HCT116 (cell line): ENCODE data around the gene PNMA6A. TPM values are rescaled to one million over a fixed set of nuclear protein-coding genes. Genes with fewer than 3 reads are reported as not detected.

ENCODE experiments used
- ATAC-seq: fragments of 200-7000 bp; cut with Tn5 transposase; 2 replicates; pipeline ENCODE4 v1.9.1; 2020; ENCODE audit warnings: mild to moderate bottlenecking, moderate library complexity
- BruUV-seq: library from RNA; stranded (reverse); fragments of 400-500 nt; replicated peaks from 2 replicates; lab custom pipeline; 2021; lab: Mats Ljungman, UMichigan
- CTCF ChIA-PET: fragments of 300-600 bp; sonication (Branson Sonifier 250); formaldehyde crosslinking; loops from one replicate; lab custom pipeline; 2021; ENCODE audit warnings: antibody characterized with exemption; lab: Charles Lee
- POLR2A ChIA-PET: fragments of 300-600, 350-600 bp; sonication (Branson Sonifier 250); formaldehyde crosslinking; loops from one replicate; lab custom pipeline; 2021; ENCODE audit warnings: antibody characterized with exemption; lab: Charles Lee
- RAD21 ChIA-PET, 2 experiments: fragments of 300-600 bp; sonication (Branson Sonifier 250); formaldehyde crosslinking; loops; one replicate each; lab custom pipeline; 2023; ENCODE audit warnings: low total read pairs in 2 of 2; ENCODE audit not compliant: uncharacterized antibody in 2 of 2, unreplicated experiment in 2 of 2, low non-redundant PET in 1 of 2; lab: Charles Lee
- DNase-seq: peaks from one replicate; pipeline ENCODE4 v3.0.0-alpha.2; 2010; ENCODE audit warnings: low read depth, low spot score
- H2AFZ ChIP-seq: fragments of 200-600 bp; shearing (Covaris generic), sonication (generic); 2 replicates; pipeline ENCODE4 v1.6.1; 2017; ENCODE audit warnings: low read depth, mixed run types, mixed read lengths, antibody characterized with exemption, low read length; ENCODE audit not compliant: poor library complexity, severe bottlenecking
- H3K27ac ChIP-seq: 2 replicates; pipeline ENCODE4 v1.5.1; 2012; ENCODE audit warnings: low read depth, low read length
- H3K27me3 ChIP-seq: fragments of 200-600 bp; sonication (generic); 2 replicates; pipeline ENCODE4 v1.6.1; 2016; ENCODE audit warnings: mixed run types, low read length, mixed read lengths; ENCODE audit not compliant: insufficient read depth
- H3K36me3 ChIP-seq, 2 experiments: fragments of 200-500 bp in 1 of 2; fragments of 200-600 bp in 1 of 2; sonication (Bioruptor generic) in 1 of 2; sonication (generic) in 1 of 2; 2 replicates each; pipeline versions ENCODE4 v1.5.1 to v1.6.1; 2014 to 2016; ENCODE audit warnings: low read length in 2 of 2, inconsistent platforms in 1 of 2, mixed read lengths in 1 of 2, mixed run types in 1 of 2; ENCODE audit not compliant: insufficient read depth in 2 of 2, control insufficient read depth in 1 of 2
- H3K4me1 ChIP-seq, 2 experiments: fragments of 200-600 bp in 1 of 2; sonication (generic) in 1 of 2; 2 replicates each; pipeline versions ENCODE4 v1.5.1 to v1.6.1; 2012 to 2017; ENCODE audit warnings: low read length in 2 of 2, inconsistent platforms in 1 of 2, mild to moderate bottlenecking in 1 of 2, mixed read lengths in 1 of 2, mixed run types in 1 of 2, moderate library complexity in 1 of 2; ENCODE audit not compliant: insufficient read depth in 2 of 2, control insufficient read depth in 1 of 2
- H3K4me2 ChIP-seq: fragments of 200-600 bp; sonication (generic); 2 replicates; pipeline ENCODE4 v1.6.1; 2017; ENCODE audit warnings: mixed run types, low read length, mixed read lengths
- H3K4me3 ChIP-seq, 2 experiments: fragments of 200-600 bp in 1 of 2; sonication (generic) in 1 of 2; replicated peaks in 1 of 2; 2 replicates each; pipeline ENCODE4 v1.5.1; 2011 to 2016; ENCODE audit warnings: low read length in 2 of 2, control low read depth in 1 of 2, low read depth in 1 of 2, mild to moderate bottlenecking in 1 of 2, mixed read lengths in 1 of 2, mixed run types in 1 of 2
- H3K79me2 ChIP-seq: fragments of 200-600 bp; sonication (generic); 2 replicates; pipeline ENCODE4 v1.6.1; 2017; ENCODE audit warnings: mild to moderate bottlenecking, mixed run types, low read length, moderate library complexity, mixed read lengths; ENCODE audit not compliant: insufficient read depth
- H3K9ac ChIP-seq: fragments of 200-600 bp; sonication (generic); 2 replicates; pipeline ENCODE4 v1.6.1; 2016; ENCODE audit warnings: low read length, mixed read lengths
- H3K9me2 ChIP-seq: fragments of 200-600 bp; sonication (generic), shearing (Covaris generic); 2 replicates; pipeline ENCODE4 v1.6.1; 2017; ENCODE audit warnings: mixed run types, mild to moderate bottlenecking, moderate library complexity; ENCODE audit not compliant: insufficient read depth
- H3K9me3 ChIP-seq, 2 experiments: fragments of 200-500 bp in 1 of 2; fragments of 200-600 bp in 1 of 2; sonication (Bioruptor generic) in 1 of 2; sonication (generic) in 1 of 2; 2 replicates each; pipeline ENCODE4 v1.6.1; 2014 to 2017; ENCODE audit warnings: low read length in 2 of 2, mixed read lengths in 2 of 2, inconsistent platforms in 1 of 2, low read depth in 1 of 2, mild to moderate bottlenecking in 1 of 2, mixed run types in 1 of 2, moderate library complexity in 1 of 2; ENCODE audit not compliant: control insufficient read depth in 1 of 2, insufficient read depth in 1 of 2
- H4K20me1 ChIP-seq: fragments of 200-600 bp; sonication (generic), shearing (Covaris generic); 2 replicates; pipeline ENCODE4 v1.6.1; 2017; ENCODE audit warnings: mixed run types, mild to moderate bottlenecking, moderate library complexity; ENCODE audit not compliant: insufficient read depth
- CEBPB ChIP-seq: IDR thresholded peaks from 2 replicates; pipeline ENCODE4 v1.6.1; 2012; ENCODE audit warnings: low read depth
- EGR1 ChIP-seq: IDR thresholded peaks from 2 replicates; pipeline ENCODE4 v1.6.1; 2012; ENCODE audit warnings: low read depth
- JUND ChIP-seq: IDR thresholded peaks from 2 replicates; pipeline ENCODE4 v1.6.1; 2012
- POLR2A ChIP-seq: IDR thresholded peaks from 2 replicates; pipeline ENCODE4 v1.7.0; 2011; ENCODE audit warnings: borderline replicate concordance; ENCODE audit not compliant: insufficient read depth, insufficient read length; ENCODE audit errors: extremely low read depth
- POLR2AphosphoS5 ChIP-seq: IDR thresholded peaks from 2 replicates; pipeline ENCODE4 v1.6.1; 2011; ENCODE audit warnings: mild to moderate bottlenecking, low read depth, low read length, moderate library complexity
- REST ChIP-seq: IDR thresholded peaks from 2 replicates; pipeline ENCODE4 v1.6.1; 2012; ENCODE audit warnings: low read depth
- SIN3A ChIP-seq: IDR thresholded peaks from 2 replicates; pipeline ENCODE4 v1.6.1; 2012; ENCODE audit warnings: low read depth
- ZNF274 ChIP-seq: fragments of 200-500 bp; sonication (Bioruptor generic); IDR thresholded peaks from 2 replicates; pipeline ENCODE4 v1.6.1; 2014; ENCODE audit warnings: mild to moderate bottlenecking, low read depth, low read length, inconsistent platforms
- intact Hi-C: fragments of 100-400 bp; cut with micrococcal nuclease; formaldehyde crosslinking; loops from 2 replicates; pipeline ENCODE4 v1.10.0; 2022
- total RNA-seq: library from RNA; stranded (reverse); gene quantifications from one replicate; pipeline ENCODE4 v1.2.1, GENCODE V29; 2021; ENCODE audit not compliant: unreplicated experiment

The PNMA6A gene
- total RNA-seq, 1 experiment from 2014 or later = not detected

DNA sequence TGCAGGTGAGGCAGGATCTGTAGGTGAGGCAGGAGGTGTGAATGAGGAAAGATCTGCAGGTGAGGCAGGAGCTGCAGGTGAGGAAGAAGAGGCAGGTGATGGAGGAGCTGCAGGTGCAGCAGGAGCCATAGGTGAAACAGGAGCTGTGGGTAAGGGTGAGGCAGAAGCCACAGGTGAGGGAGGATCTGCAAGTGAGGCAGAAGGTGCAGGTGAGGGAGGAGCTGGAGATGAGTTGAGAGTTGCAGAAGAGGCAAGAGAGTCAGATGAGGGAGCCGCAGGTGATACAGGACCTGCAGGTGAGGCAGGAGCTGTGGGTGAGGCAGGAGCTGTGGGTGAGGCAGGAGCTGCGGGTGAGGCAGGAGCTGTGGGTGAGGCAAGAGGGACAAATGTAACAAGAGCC is 43.1 kb upstream of the PNMA6A start:
- no peaks in the 10 kb centered on the region for H3K79me2 ChIP-seq
- ChIA-PET CTCF (interaction anchor here (1.2 kb wide), 1 partner anchor 88 kb away, joined by 4 read pairs; no protein-coding TSS in a partner anchor), RAD21 (no interaction called here), POLR2A (no interaction called here)
- H3K9me2 ChIP-seq = no peaks in the 10 kb centered on the region
- H3K27ac ChIP-seq = no peak overlapping the region
- H3K4me2 ChIP-seq = no peak overlapping the region
- DNase-seq (no peak), ATAC-seq (no peak)
- no peaks in the 10 kb centered on the region for H3K27me3 ChIP-seq
- no peaks in the 10 kb centered on the region for H4K20me1 ChIP-seq
- no peaks in the 10 kb centered on the region for H3K36me3 ChIP-seq
- no peak overlapping the region for H2AFZ ChIP-seq
- no peak overlapping the region for H3K9ac ChIP-seq
- intact Hi-C loops = no loop called here
- H3K4me3 ChIP-seq = no peak overlapping the region
- H3K4me1 ChIP-seq = peaks cover 0 to 4% of the 10 kb centered on the region in 2 experiments; a peak in 1 of 4 replicates
- H3K9me3 ChIP-seq = no peaks in the 10 kb centered on the region
- no TSS peak for BruUV-seq
- TF ChIP-seq POLR2A (no peak), SIN3A (no peak), ZNF274 (no peak), EGR1 (no peak), CEBPB (no peak), POLR2AphosphoS5 (no peak), REST (no peak), JUND (no peak)
- TF ChIP-seq, all 23 proteins: peak for 0
